ENCODE data around the gene TPST1.

Gene TPST1

DNA sequence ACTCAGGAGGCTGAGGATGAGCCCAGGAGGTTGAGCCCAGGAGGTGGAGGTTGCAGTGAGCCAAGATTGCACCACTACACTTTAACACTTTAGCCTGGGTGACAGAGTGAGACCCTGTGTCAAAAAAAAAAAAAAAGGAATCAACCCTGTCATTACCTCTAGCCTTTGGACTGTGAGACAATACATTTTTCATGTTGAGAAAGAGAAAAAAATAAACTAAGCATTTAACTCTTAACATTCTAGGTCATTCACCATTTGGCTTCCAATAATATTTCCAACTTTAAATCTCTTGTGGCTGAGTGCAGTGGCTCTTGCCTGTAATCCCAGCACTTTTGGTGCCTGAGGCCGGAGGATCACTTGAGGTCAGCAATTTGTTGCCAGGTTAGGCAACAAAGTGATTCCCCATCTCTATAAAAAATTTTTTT is 41.9 kb upstream of the TPST1 start:
- H3K36me3 ChIP-seq (replicated peaks; ENCODE audit: low read depth, low read length), result peaks cover 6% of the 10 kb centered on the region
- H3K4me1 ChIP-seq (ENCODE audit: low read length), result no peaks in the 10 kb centered on the region
- H3K4me3 ChIP-seq (ENCODE audit: low read length), result no peak overlapping the region
- TF ChIP-seq, protein P1, sequence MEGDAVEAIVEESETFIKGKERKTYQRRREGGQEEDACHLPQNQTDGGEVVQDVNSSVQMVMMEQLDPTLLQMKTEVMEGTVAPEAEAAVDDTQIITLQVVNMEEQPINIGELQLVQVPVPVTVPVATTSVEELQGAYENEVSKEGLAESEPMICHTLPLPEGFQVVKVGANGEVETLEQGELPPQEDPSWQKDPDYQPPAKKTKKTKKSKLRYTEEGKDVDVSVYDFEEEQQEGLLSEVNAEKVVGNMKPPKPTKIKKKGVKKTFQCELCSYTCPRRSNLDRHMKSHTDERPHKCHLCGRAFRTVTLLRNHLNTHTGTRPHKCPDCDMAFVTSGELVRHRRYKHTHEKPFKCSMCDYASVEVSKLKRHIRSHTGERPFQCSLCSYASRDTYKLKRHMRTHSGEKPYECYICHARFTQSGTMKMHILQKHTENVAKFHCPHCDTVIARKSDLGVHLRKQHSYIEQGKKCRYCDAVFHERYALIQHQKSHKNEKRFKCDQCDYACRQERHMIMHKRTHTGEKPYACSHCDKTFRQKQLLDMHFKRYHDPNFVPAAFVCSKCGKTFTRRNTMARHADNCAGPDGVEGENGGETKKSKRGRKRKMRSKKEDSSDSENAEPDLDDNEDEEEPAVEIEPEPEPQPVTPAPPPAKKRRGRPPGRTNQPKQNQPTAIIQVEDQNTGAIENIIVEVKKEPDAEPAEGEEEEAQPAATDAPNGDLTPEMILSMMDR (IDR thresholded peaks at IDR 0.05; ENCODE audit: low read depth, low read length), result no peak
- TF ChIP-seq EZH2phosphoT487 (IDR thresholded peaks at IDR 0.05; ENCODE audit: low read depth), result no peak
- no peaks in the 10 kb centered on the region for H4K20me1 ChIP-seq (ENCODE audit: insufficient read depth, low read length)
- H3K9ac ChIP-seq (ENCODE audit: low read length), result no peak overlapping the region
- no peaks in the 10 kb centered on the region for H3K27me3 ChIP-seq (ENCODE audit: low read depth, low read length)
- no peak overlapping the region for H3K4me2 ChIP-seq (ENCODE audit: low read length)
- H3K9me3 ChIP-seq (ENCODE audit: insufficient read depth, low read length), result no peaks in the 10 kb centered on the region
- H2AFZ ChIP-seq (ENCODE audit: low read depth, low read length), result no peak overlapping the region
- H3K79me2 ChIP-seq (ENCODE audit: low read length), result no peaks in the 10 kb centered on the region
- no peak overlapping the region for H3K27ac ChIP-seq (ENCODE audit: low read length)

DNA sequence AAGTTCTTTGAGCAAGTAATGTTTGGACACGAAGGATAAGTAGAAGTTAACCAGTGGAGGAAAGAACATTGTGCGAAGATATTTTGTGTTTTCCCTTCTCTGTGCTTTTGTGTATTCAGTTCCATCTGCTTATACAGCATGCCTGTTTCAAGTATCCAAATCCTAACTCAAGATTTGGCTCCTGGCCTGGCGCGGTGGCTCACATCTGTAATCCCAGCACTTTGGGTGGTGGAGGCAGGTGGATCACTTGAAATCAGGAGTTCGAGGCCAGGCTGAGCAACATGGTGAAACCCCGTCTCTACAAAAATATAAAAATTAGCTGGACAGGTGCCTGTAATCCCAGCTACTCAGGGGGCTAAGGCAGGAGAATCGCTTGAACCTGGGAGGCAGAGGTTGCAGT is 40.8 kb upstream of the TPST1 start:
- peaks cover 2% of the 10 kb centered on the region for H3K36me3 ChIP-seq (replicated peaks; ENCODE audit: low read depth, low read length)
- no peak overlapping the region for H3K4me2 ChIP-seq (ENCODE audit: low read length)
- H2AFZ ChIP-seq (ENCODE audit: low read depth, low read length), result no peak overlapping the region
- no peaks in the 10 kb centered on the region for H3K27me3 ChIP-seq (ENCODE audit: low read depth, low read length)
- no peak overlapping the region for H3K9ac ChIP-seq (ENCODE audit: low read length)
- no peaks in the 10 kb centered on the region for H3K79me2 ChIP-seq (ENCODE audit: low read length)
- H3K4me3 ChIP-seq (ENCODE audit: low read length), result no peak overlapping the region
- no peaks in the 10 kb centered on the region for H3K9me3 ChIP-seq (ENCODE audit: insufficient read depth, low read length)
- no peaks in the 10 kb centered on the region for H3K4me1 ChIP-seq (ENCODE audit: low read length)
- TF ChIP-seq, protein P1 (IDR thresholded peaks at IDR 0.05; ENCODE audit: low read depth, low read length), result no peak
- H4K20me1 ChIP-seq (ENCODE audit: insufficient read depth, low read length), result no peaks in the 10 kb centered on the region
- no peak overlapping the region for H3K27ac ChIP-seq (ENCODE audit: low read length)

GRCh38 chr7:66167773-66168387 is 37.3 kb upstream of the TPST1 start:
- Histone ChIP-seq H3K4me2 (ENCODE audit: low read length) (no peak overlapping the region), H3K4me1 (ENCODE audit: low read length) (no peaks in the 10 kb centered on the region), H3K9ac (ENCODE audit: low read length) (no peak overlapping the region), H3K36me3 (replicated peaks; ENCODE audit: low read depth, low read length) (no peaks in the 10 kb centered on the region), H3K27me3 (ENCODE audit: low read depth, low read length) (no peaks in the 10 kb centered on the region), H3K79me2 (ENCODE audit: low read length) (no peaks in the 10 kb centered on the region), H3K9me3 (ENCODE audit: insufficient read depth, low read length) (no peaks in the 10 kb centered on the region), H2AFZ (ENCODE audit: low read depth, low read length) (no peak overlapping the region), H3K4me3 (ENCODE audit: low read length) (no peak overlapping the region), H4K20me1 (ENCODE audit: insufficient read depth, low read length) (no peaks in the 10 kb centered on the region), H3K27ac (ENCODE audit: low read length) (no peak overlapping the region)
- no peak for TF ChIP-seq EZH2phosphoT487 (IDR thresholded peaks at IDR 0.05; ENCODE audit: low read depth)
- TF ChIP-seq, protein P1 (IDR thresholded peaks at IDR 0.05; ENCODE audit: low read depth, low read length), result no peak

DNA sequence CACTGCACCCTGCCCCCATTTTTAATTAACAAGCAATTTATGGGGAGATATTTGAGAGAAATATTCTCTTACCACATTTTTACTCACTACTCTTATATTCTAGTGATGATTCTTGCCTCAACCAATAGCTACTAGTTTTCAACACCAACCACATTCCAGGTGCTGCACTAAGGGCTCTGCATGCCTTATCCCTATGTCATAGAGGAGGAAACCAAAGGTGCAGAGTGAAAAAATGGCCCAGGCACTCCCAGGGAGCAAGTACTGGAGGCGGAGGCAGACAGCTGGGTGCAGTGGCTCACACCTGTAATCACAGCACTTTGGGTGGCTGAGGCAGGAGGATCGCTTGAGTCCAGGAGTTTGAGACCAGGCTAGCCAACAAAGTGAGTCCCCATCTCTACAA is 35.5 kb upstream of the TPST1 start:
- TF ChIP-seq, protein P1 (IDR thresholded peaks at IDR 0.05; ENCODE audit: low read depth, low read length), result no peak
- TF ChIP-seq EZH2phosphoT487 (IDR thresholded peaks at IDR 0.05; ENCODE audit: low read depth), result no peak
- Histone ChIP-seq H4K20me1 (ENCODE audit: insufficient read depth, low read length) (no peaks in the 10 kb centered on the region), H3K4me1 (ENCODE audit: low read length) (0 out of 2 replicates have a peak, but pooled peaks cover 3% of the 10 kb centered on the region), H3K36me3 (replicated peaks; ENCODE audit: low read depth, low read length) (no peaks in the 10 kb centered on the region), H3K27ac (ENCODE audit: low read length) (no peak overlapping the region), H2AFZ (ENCODE audit: low read depth, low read length) (no peak overlapping the region), H3K4me3 (ENCODE audit: low read length) (no peak overlapping the region), H3K9me3 (ENCODE audit: insufficient read depth, low read length) (no peaks in the 10 kb centered on the region), H3K79me2 (ENCODE audit: low read length) (no peaks in the 10 kb centered on the region), H3K4me2 (ENCODE audit: low read length) (no peak overlapping the region), H3K9ac (ENCODE audit: low read length) (no peak overlapping the region), H3K27me3 (ENCODE audit: low read depth, low read length) (no peaks in the 10 kb centered on the region)
